ENCODE measurements around the gene REG1A. TPM values are rescaled to one million over a fixed set of nuclear protein-coding genes. Genes with fewer than 3 reads are reported as not detected.

Gene REG1A
- total and polyA plus RNA-seq, 2 of the 13 experiments (the other 11 are each of a cell fraction or from before 2014, with no cell fraction given), result not detected

DNA sequence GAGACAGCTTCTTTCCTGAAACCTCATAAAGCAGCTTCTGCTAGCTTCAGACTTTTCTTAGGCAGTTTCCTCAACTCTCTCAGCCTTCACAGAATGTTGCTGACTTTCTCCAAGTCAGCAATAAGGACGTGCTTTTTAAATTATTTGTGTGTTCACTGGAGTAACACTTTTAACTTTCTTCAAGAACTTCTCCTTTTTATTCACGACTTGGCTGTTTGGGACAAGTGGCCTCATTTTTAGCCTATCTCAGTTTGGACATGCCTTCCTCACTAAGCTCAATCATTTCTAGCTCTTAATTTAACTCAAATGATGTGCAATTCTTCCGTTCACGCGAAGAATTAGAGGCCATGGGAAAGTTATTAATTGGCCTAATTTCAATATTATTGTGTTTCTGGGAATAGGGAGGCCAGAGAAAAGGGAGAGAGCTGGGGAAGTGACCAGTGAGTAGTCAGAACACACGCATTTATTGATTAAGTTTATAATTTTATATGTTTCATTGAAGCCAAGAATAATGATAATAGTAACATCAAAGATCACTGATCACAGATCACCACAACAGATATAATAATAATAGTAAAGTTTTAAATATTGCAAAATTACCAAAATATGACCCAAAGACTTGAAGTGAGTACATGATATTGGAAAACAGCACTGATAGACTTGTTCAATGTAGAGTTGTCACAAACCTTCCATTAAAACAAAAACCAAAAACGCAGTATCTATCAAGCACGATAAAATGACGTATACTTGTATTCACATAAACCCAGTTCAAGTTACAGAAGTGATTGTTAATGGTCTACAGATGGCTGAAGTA is 4.8 kb downstream of the REG1A start:
- BruUV-seq (replicated peaks), result no TSS peak
- Histone ChIP-seq H3K27me3 (ENCODE audit: control insufficient read depth in 1 of 2, insufficient read depth in 2 of 2, low read length in 2 of 2) (no peaks in the 10 kb centered on the region), H3K4me1 (ENCODE audit: insufficient read depth, low read length) (no peaks in the 10 kb centered on the region), H3K4me3 (replicated peaks in 1 of 3; ENCODE audit: insufficient read depth in 1 of 3, low read depth in 2 of 3, low read length in 3 of 3) (no peak overlapping the region), H3K4me2 (ENCODE audit: low read depth, low read length) (no peak overlapping the region), H3K79me2 (ENCODE audit: insufficient read depth, low read length) (no peaks in the 10 kb centered on the region), H3K36me3 (replicated peaks in 1 of 2; ENCODE audit: control insufficient read depth in 1 of 2, insufficient read depth in 2 of 2, low read length in 2 of 2) (no peaks in the 10 kb centered on the region), H3K27ac (ENCODE audit: extremely low read length, insufficient read depth, low read length) (no peak overlapping the region), H2AFZ (ENCODE audit: low read length) (no peak overlapping the region), H4K20me1 (ENCODE audit: insufficient read depth, low read length) (no peaks in the 10 kb centered on the region), H3K9ac (ENCODE audit: insufficient read depth, low read depth, low read length) (no peak overlapping the region), H3K9me3 (ENCODE audit: low read length) (no peaks in the 10 kb centered on the region)
- no peak for DNase-seq (ENCODE audit: low spot score)
- POLR2A ChIA-PET, result no interaction called here
- WGBS (ENCODE audit: low lambda C conversion rate), result 37% methylated on average over 9 of the region's 9 CpGs
- in situ Hi-C loops (cut with HindIII; ENCODE audit: extremely low pct_ligation_motif_present, low pct_unique_long_range_greater_than_20kb) (no loop called here), intact Hi-C loops (cut with micrococcal nuclease; ENCODE audit: unreplicated experiment) (no loop called here)
- no peak for FAIRE-seq
- ATAC-seq, result no peak
- TF ChIP-seq MAFK (conservative IDR thresholded peaks at IDR 0.05 in 1 of 2, IDR thresholded peaks at IDR 0.05 in 1 of 2; ENCODE audit: low read length in 2 of 2), result 0 out of 4 replicates have a peak, but pooled peaks of 1 of the 2 experiments have one; percentile 17
- TF ChIP-seq CREB1 (IDR thresholded peaks at IDR 0.05), result peak; percentile 43; the same call in 1 of the 2 replicates
- TF ChIP-seq CREB1 (CRISPR knock-in tag; IDR thresholded peaks at IDR 0.05), result no peak
- TF ChIP-seq, protein P1, sequence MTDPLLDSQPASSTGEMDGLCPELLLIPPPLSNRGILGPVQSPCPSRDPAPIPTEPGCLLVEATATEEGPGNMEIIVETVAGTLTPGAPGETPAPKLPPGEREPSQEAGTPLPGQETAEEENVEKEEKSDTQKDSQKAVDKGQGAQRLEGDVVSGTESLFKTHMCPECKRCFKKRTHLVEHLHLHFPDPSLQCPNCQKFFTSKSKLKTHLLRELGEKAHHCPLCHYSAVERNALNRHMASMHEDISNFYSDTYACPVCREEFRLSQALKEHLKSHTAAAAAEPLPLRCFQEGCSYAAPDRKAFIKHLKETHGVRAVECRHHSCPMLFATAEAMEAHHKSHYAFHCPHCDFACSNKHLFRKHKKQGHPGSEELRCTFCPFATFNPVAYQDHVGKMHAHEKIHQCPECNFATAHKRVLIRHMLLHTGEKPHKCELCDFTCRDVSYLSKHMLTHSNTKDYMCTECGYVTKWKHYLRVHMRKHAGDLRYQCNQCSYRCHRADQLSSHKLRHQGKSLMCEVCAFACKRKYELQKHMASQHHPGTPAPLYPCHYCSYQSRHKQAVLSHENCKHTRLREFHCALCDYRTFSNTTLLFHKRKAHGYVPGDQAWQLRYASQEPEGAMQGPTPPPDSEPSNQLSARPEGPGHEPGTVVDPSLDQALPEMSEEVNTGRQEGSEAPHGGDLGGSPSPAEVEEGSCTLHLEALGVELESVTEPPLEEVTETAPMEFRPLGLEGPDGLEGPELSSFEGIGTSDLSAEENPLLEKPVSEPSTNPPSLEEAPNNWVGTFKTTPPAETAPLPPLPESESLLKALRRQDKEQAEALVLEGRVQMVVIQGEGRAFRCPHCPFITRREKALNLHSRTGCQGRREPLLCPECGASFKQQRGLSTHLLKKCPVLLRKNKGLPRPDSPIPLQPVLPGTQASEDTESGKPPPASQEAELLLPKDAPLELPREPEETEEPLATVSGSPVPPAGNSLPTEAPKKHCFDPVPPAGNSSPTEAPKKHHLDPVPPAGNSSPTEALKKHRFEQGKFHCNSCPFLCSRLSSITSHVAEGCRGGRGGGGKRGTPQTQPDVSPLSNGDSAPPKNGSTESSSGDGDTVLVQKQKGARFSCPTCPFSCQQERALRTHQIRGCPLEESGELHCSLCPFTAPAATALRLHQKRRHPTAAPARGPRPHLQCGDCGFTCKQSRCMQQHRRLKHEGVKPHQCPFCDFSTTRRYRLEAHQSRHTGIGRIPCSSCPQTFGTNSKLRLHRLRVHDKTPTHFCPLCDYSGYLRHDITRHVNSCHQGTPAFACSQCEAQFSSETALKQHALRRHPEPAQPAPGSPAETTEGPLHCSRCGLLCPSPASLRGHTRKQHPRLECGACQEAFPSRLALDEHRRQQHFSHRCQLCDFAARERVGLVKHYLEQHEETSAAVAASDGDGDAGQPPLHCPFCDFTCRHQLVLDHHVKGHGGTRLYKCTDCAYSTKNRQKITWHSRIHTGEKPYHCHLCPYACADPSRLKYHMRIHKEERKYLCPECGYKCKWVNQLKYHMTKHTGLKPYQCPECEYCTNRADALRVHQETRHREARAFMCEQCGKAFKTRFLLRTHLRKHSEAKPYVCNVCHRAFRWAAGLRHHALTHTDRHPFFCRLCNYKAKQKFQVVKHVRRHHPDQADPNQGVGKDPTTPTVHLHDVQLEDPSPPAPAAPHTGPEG (CRISPR knock-in tag; IDR thresholded peaks at IDR 0.05), result no peak
- no peak for TF ChIP-seq ZNF101 (CRISPR knock-in tag; IDR thresholded peaks at IDR 0.05; ENCODE audit: borderline replicate concordance, low read depth)
- TF ChIP-seq, protein P2, sequence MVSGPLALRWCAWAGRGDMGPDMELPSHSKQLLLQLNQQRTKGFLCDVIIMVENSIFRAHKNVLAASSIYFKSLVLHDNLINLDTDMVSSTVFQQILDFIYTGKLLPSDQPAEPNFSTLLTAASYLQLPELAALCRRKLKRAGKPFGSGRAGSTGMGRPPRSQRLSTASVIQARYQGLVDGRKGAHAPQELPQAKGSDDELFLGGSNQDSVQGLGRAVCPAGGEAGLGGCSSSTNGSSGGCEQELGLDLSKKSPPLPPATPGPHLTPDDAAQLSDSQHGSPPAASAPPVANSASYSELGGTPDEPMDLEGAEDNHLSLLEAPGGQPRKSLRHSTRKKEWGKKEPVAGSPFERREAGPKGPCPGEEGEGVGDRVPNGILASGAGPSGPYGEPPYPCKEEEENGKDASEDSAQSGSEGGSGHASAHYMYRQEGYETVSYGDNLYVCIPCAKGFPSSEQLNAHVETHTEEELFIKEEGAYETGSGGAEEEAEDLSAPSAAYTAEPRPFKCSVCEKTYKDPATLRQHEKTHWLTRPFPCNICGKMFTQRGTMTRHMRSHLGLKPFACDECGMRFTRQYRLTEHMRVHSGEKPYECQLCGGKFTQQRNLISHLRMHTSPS (CRISPR knock-in tag; IDR thresholded peaks at IDR 0.05; ENCODE audit: low read depth), result no peak
- no peak for TF ChIP-seq PPARG (CRISPR knock-in tag; conservative IDR thresholded peaks at IDR 0.05)
- CTCF ChIA-PET (ENCODE audit: low intra/inter-chr PET ratio, low total read pairs), result no interaction called here

Data from HepG2 (cell line).